Small intestine (tissue), 7 donors: Measurements from ENCODE around the gene ANKRD33B. TPM values are rescaled to one million over a fixed set of nuclear protein-coding genes. Genes with fewer than 3 reads are reported as not detected.
"Not testable (repeated sequence)": the region's sequence is repeated elsewhere in the genome, so short reads cannot be mapped to it uniquely, and the experiment has no call there.

Experiments used
- DNase-seq, 2 donors: peaks; one replicate each; pipeline versions ENCODE4 v3.0.0 to v3.0.0-alpha.2; 2013
- FAIRE-seq: peaks from 2 replicates; lab custom pipeline; 2012; peaks lifted over from hg19 to GRCh38; lab: Jason Lieb, UNC
- H3K27ac ChIP-seq, 3 donors: one replicate each; pipeline ENCODE4 v1.5.1; 2013; ENCODE audit warnings: low read length in 2 of 3, mild to moderate bottlenecking in 2 of 3, control low read depth in 1 of 3, inconsistent platforms in 1 of 3, low read depth in 1 of 3, moderate library complexity in 1 of 3
- H3K27me3 ChIP-seq, 3 donors: one replicate each; pipeline ENCODE4 v1.6.1; 2013; ENCODE audit warnings: low read length in 3 of 3, inconsistent platforms in 1 of 3; ENCODE audit not compliant: control insufficient read depth in 3 of 3, insufficient read depth in 3 of 3
- H3K36me3 ChIP-seq, 3 donors: one replicate each; pipeline ENCODE4 v1.6.1; 2013; ENCODE audit warnings: low read length in 3 of 3, inconsistent platforms in 1 of 3, low read depth in 1 of 3, mild to moderate bottlenecking in 1 of 3, moderate library complexity in 1 of 3; ENCODE audit not compliant: control insufficient read depth in 3 of 3, insufficient read depth in 2 of 3
- H3K4me1 ChIP-seq, 3 donors: one replicate each; pipeline ENCODE4 v1.6.1; 2013; ENCODE audit warnings: low read length in 2 of 3, inconsistent platforms in 1 of 3, low read depth in 1 of 3, mild to moderate bottlenecking in 1 of 3, moderate library complexity in 1 of 3; ENCODE audit not compliant: control insufficient read depth in 3 of 3, insufficient read depth in 2 of 3
- H3K4me3 ChIP-seq, 3 donors: one replicate each; pipeline ENCODE4 v1.5.1; 2013; ENCODE audit warnings: low read length in 3 of 3, control low read depth in 1 of 3, inconsistent platforms in 1 of 3, low read depth in 1 of 3, mild to moderate bottlenecking in 1 of 3, moderate library complexity in 1 of 3
- H3K9me3 ChIP-seq, 2 donors: one replicate each; pipeline ENCODE4 v1.6.1; 2013; ENCODE audit warnings: low read depth in 1 of 2, low read length in 1 of 2; ENCODE audit not compliant: control insufficient read depth in 2 of 2, insufficient read depth in 1 of 2
- WGBS, 3 donors: extraction: QIAGEN DNeasy Blood & Tissue Kit; methylation state at CpG; one replicate each; pipeline ENCODE4 v1.1.7; 2013; 5-methylcytosine and 5-hydroxymethylcytosine counted together
- polyA plus RNA-seq, 4 donors: library from polyadenylated mRNA; stranded (reverse) in 3 of 4; unstranded in 1 of 4; fragments of 200-250 nt in 3 of 4; fragments of 120-200 nt in 1 of 4; gene quantifications; one replicate each; pipeline versions ENCODE4 v1.2.1 to v1.2.3, GENCODE V29; 2013
- donor health status: healthy with polysubstance abuse.
- donor health status: control.
- donor health status: control.
- donor health status: Bipolar disorder and iron deficiency.
- donor health status: healthy.

The ANKRD33B gene
- polyA plus RNA-seq, 4 donors, result 0.25 to 1.0 (median 0.27) TPM; not detected in 1

GRCh38 chr5:10662661-10663488, 99.0 kb downstream of the ANKRD33B start:
- Histone ChIP-seq H3K36me3 (no peaks in the 10 kb centered on the region), H3K4me3 (no peak overlapping the region), H3K27me3 (peaks cover 0 to 3% (median 0%) of the 10 kb centered on the region in 3 donors), H3K27ac (no peak overlapping the region), H3K4me1 (no peaks in the 10 kb centered on the region), H3K9me3 (no peaks in the 10 kb centered on the region)
- FAIRE-seq (no peak), DNase-seq (no peak)
- WGBS, 3 donors, result 79 to 84% (median 83%) methylated on average over 10 of the region's 10 CpGs

- WGBS, 3 donors, result 22 to 59% (median 30%) methylated on average over 13 of the region's 13 CpGs
- Histone ChIP-seq H3K9me3 (peaks cover 0 to 1% of the 10 kb centered on the region in 2 donors), H3K4me1 (no peaks in the 10 kb centered on the region), H3K27ac (no peak overlapping the region), H3K27me3 (peaks cover 0 to 3% (median 0%) of the 10 kb centered on the region in 3 donors), H3K36me3 (no peaks in the 10 kb centered on the region), H3K4me3 (no peak overlapping the region)
- FAIRE-seq (no peak), DNase-seq (peak in 1 of 2 donors; percentile 17)
Observed at GRCh38 chr5:10663489-10664179, 99.8 kb downstream of the ANKRD33B start.

- FAIRE-seq, H3K36me3 ChIP-seq, H3K4me3 ChIP-seq, H3K4me1 ChIP-seq, H3K9me3 ChIP-seq, DNase-seq, H3K27me3 ChIP-seq, H3K27ac ChIP-seq: not testable (repeated sequence)
- WGBS, 3 donors, result 79 to 83% (median 82%) methylated on average over 6 of the region's 6 CpGs
Observed at GRCh38 chr5:10664180-10664769, 100.4 kb downstream of the ANKRD33B start.

- no peak overlapping the region for H3K4me3 ChIP-seq
- no peaks in the 10 kb centered on the region for H3K27me3 ChIP-seq
- DNase-seq (no peak), FAIRE-seq (no peak)
- peaks cover 0 to 4% of the 10 kb centered on the region in 2 donors for H3K9me3 ChIP-seq
- no peaks in the 10 kb centered on the region for H3K4me1 ChIP-seq
- WGBS, 3 donors, result 89 to 95% (median 95%) methylated on average over 9 of the region's 9 CpGs
- H3K36me3 ChIP-seq, result no peaks in the 10 kb centered on the region
- no peak overlapping the region for H3K27ac ChIP-seq
Observed at GRCh38 chr5:10665799-10666198, 101.9 kb downstream of the ANKRD33B start.

- Histone ChIP-seq H3K4me1 (no peaks in the 10 kb centered on the region), H3K36me3 (no peaks in the 10 kb centered on the region), H3K9me3 (peaks cover 0 to 4% of the 10 kb centered on the region in 2 donors), H3K27me3 (no peaks in the 10 kb centered on the region), H3K4me3 (no peak overlapping the region), H3K27ac (no peak overlapping the region)
- FAIRE-seq (no peak), DNase-seq (no peak)
- WGBS, 3 donors, result 90 to 92% (median 92%) methylated on average over 7 of the region's 7 CpGs
Observed at GRCh38 chr5:10666531-10667299, 102.8 kb downstream of the ANKRD33B start.

- DNase-seq, result no peak
- H3K27ac ChIP-seq, result no peak overlapping the region
- FAIRE-seq, result no peak
- H3K4me3 ChIP-seq, result no peak overlapping the region
- WGBS, 3 donors, result 80 to 86% (median 84%) methylated on average over 6 of the region's 6 CpGs
- no peaks in the 10 kb centered on the region for H3K4me1 ChIP-seq
- H3K36me3 ChIP-seq, result no peaks in the 10 kb centered on the region
- no peaks in the 10 kb centered on the region for H3K27me3 ChIP-seq
- peaks cover 0 to 4% of the 10 kb centered on the region in 2 donors for H3K9me3 ChIP-seq
Observed at GRCh38 chr5:10667431-10668057, 103.7 kb downstream of the ANKRD33B start.

GRCh38 chr5:10668697-10669096, 104.8 kb downstream of the ANKRD33B start:
- no peaks in the 10 kb centered on the region for H3K27me3 ChIP-seq
- H3K4me3 ChIP-seq, result no peak overlapping the region
- H3K36me3 ChIP-seq, result no peaks in the 10 kb centered on the region
- DNase-seq, result no peak
- H3K4me1 ChIP-seq, result no peaks in the 10 kb centered on the region
- 83 to 93% (median 92%) methylated on average over 4 of the region's 4 CpGs for WGBS, 3 donors
- no peak for FAIRE-seq
- H3K9me3 ChIP-seq, result peaks cover 0 to 4% of the 10 kb centered on the region in 2 donors
- no peak overlapping the region for H3K27ac ChIP-seq
